HepG2 (cell line): ENCODE data around the gene BPHL. TPM values are rescaled to one million over a fixed set of nuclear protein-coding genes. Genes with fewer than 3 reads are reported as not detected.

ENCODE experiments used
- ATF2 ChIP-seq: sonication (generic); formaldehyde crosslinking; IDR thresholded peaks from 2 replicates; pipeline ENCODE4 v1.4.0; 2020; ENCODE audit warnings: missing genetic modification reagents
- JDP2 ChIP-seq: sonication (generic); formaldehyde crosslinking; IDR thresholded peaks from 2 replicates; pipeline ENCODE4 v1.8.1; 2022; ENCODE audit warnings: missing genetic modification reagents, borderline replicate concordance
- PLSCR1 ChIP-seq: sonication (generic); formaldehyde crosslinking; IDR thresholded peaks from 2 replicates; pipeline ENCODE4 v1.5.0; 2020; ENCODE audit warnings: missing genetic modification reagents, mild to moderate bottlenecking, borderline replicate concordance
- SP5 ChIP-seq: IDR thresholded peaks from 2 replicates; pipeline ENCODE4 v1.6.1; 2016; ENCODE audit warnings: low read depth, borderline replicate concordance
- TBX2 ChIP-seq: sonication (generic); formaldehyde crosslinking; IDR thresholded peaks from 2 replicates; pipeline ENCODE4 v1.5.0; 2020; ENCODE audit warnings: missing genetic modification reagents, mild to moderate bottlenecking, borderline replicate concordance
- U2AF2 ChIP-seq: fragments of 200-400 bp; formaldehyde crosslinking; IDR thresholded peaks from 2 replicates; pipeline ENCODE4 v1.6.1; 2017; ENCODE audit warnings: low read depth, mild to moderate bottlenecking, low read length
- ZBED4 ChIP-seq: sonication (generic); formaldehyde crosslinking; IDR thresholded peaks from 2 replicates; pipeline ENCODE4 v1.4.0; 2020; ENCODE audit warnings: missing genetic modification reagents, borderline replicate concordance
- ZBTB34 ChIP-seq: sonication (generic); formaldehyde crosslinking; IDR thresholded peaks from 2 replicates; pipeline ENCODE4 v1.8.0; 2022; ENCODE audit warnings: mild to moderate bottlenecking, missing genetic modification reagents
- ZIK1 ChIP-seq: sonication (generic); formaldehyde crosslinking; IDR thresholded peaks from 2 replicates; pipeline ENCODE4 v1.5.0; 2020; ENCODE audit warnings: mild to moderate bottlenecking, low read depth, missing genetic modification reagents, borderline replicate concordance
- ZNF12 ChIP-seq: sonication (generic); formaldehyde crosslinking; IDR thresholded peaks from 2 replicates; pipeline ENCODE4 v1.5.0; 2020; ENCODE audit warnings: missing genetic modification reagents
- ZNF232 ChIP-seq: sonication (generic); formaldehyde crosslinking; IDR thresholded peaks from 2 replicates; pipeline ENCODE4 v1.4.0; 2020; ENCODE audit warnings: missing genetic modification reagents, borderline replicate concordance
- ZNF598 ChIP-seq: sonication (generic); formaldehyde crosslinking; IDR thresholded peaks from 2 replicates; pipeline ENCODE4 v1.5.1; 2020; ENCODE audit warnings: mild to moderate bottlenecking, missing genetic modification reagents, borderline replicate concordance
- ZNF710 ChIP-seq: sonication (generic); formaldehyde crosslinking; IDR thresholded peaks from 2 replicates; pipeline ENCODE4 v1.5.0; 2020; ENCODE audit warnings: mild to moderate bottlenecking, missing genetic modification reagents, borderline replicate concordance
- polyA plus RNA-seq, 8 experiments: library from polyadenylated mRNA; depleted of rRNA in 3 of 8; stranded (reverse) in 7 of 8; unstranded in 1 of 8; fragments of >200 nt; fragmentation: Illumina TruSeq in 4 of 8; extraction: Trizol in 4 of 8; gene quantifications; 2 replicates each; pipeline versions ENCODE4 v1.2.1 to v1.2.3, GENCODE V29; 2011 to 2016; ENCODE audit warnings: low read depth in 4 of 8, missing spikeins in 1 of 8, mixed read lengths in 1 of 8; ENCODE audit not compliant: insufficient read depth in 1 of 8
- total RNA-seq, 5 experiments: library from RNA; depleted of rRNA; stranded (reverse); fragments of >200 nt; fragmentation: Illumina TruSeq; extraction: Trizol; gene quantifications; 2 replicates each; pipeline ENCODE4 v1.2.3, GENCODE V29; 2016; ENCODE audit warnings: low read depth in 1 of 5
- TF ChIP-seq, protein P1 (sequence below): sonication (generic); formaldehyde crosslinking; IDR thresholded peaks from 2 replicates; pipeline ENCODE4 v1.4.0; 2020; ENCODE audit warnings: missing genetic modification reagents; ENCODE audit errors: not compliant biosample characterization
- TF ChIP-seq, protein P2 (sequence below): IDR thresholded peaks from 2 replicates; pipeline ENCODE4 v1.6.1; 2016; ENCODE audit warnings: missing compliant biosample characterization, missing genetic modification reagents, borderline replicate concordance

Gene BPHL
- total and polyA plus RNA-seq, 2 of the 13 experiments (the other 11 are each of a cell fraction or from before 2014, with no cell fraction given): 37.8 to 39.5 TPM

DNA sequence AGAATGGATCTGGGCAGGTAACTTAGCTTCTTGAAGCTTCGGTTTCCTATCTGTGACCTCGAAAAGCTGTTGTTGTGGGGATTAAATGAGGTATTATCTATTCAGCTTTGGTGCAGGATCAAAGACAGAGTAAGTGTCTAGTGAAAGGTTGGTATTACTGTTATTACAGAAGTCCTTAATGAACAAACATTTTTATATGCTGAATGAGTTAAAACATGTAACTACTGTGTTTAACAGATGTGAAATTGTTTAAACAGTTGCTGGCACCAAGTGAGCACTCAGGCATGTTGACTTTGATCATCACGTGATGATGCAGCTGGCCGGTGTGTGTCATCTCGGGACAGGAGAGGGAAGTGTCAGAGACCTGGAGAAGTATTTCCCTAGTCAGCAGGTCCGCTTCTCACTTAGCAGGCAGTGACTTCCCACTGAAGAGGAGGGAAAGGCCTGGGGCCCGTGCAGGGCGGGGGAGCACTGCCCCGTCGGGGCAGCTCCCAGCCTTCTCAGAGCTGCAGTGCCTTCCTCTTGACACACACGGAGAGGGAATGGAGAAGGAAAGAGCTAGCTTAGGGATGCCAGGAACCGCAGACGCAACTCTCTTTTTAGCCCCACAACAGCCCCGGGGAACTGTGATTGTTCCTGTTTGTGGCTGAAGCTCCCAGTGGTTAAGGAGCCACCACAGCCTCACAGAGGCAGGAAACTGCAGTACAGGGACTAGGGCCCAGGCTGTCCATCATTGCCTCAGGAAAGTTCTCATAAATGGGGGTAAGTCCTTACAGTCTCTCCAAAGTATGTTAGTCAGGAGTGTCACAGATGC is 20.8 kb downstream of the BPHL start (continued):
- TF ChIP-seq ZBED4 (CRISPR knock-in tag) (peak; percentile 68; the same call in 1 of the 2 replicates), TBX2 (CRISPR knock-in tag) (peak; percentile 98), U2AF2 (no peak), ZNF710 (CRISPR knock-in tag) (peak; percentile 42; the same call in 1 of the 2 replicates), ZNF598 (peak; percentile 85), SP5 (CRISPR knock-in tag) (peak; percentile 68), PLSCR1 (CRISPR knock-in tag) (no peak), ZNF232 (CRISPR knock-in tag) (peak; percentile 63; the same call in 1 of the 2 replicates), JDP2 (CRISPR knock-in tag) (no peak), ZBTB34 (CRISPR knock-in tag) (peak; percentile 63; the same call in 1 of the 2 replicates), ATF2 (peak; percentile 92), ZIK1 (no peak), ZNF12 (CRISPR knock-in tag) (peak; percentile 74)
- TF ChIP-seq, protein P1, sequence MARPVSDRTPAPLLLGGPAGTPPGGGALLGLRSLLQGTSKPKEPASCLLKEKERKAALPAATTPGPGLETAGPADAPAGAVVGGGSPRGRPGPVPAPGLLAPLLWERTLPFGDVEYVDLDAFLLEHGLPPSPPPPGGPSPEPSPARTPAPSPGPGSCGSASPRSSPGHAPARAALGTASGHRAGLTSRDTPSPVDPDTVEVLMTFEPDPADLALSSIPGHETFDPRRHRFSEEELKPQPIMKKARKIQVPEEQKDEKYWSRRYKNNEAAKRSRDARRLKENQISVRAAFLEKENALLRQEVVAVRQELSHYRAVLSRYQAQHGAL: no peak
- TF ChIP-seq, protein P2, sequence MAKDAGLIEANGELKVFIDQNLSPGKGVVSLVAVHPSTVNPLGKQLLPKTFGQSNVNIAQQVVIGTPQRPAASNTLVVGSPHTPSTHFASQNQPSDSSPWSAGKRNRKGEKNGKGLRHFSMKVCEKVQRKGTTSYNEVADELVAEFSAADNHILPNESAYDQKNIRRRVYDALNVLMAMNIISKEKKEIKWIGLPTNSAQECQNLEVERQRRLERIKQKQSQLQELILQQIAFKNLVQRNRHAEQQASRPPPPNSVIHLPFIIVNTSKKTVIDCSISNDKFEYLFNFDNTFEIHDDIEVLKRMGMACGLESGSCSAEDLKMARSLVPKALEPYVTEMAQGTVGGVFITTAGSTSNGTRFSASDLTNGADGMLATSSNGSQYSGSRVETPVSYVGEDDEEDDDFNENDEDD (CRISPR knock-in tag): peak; percentile 68; the same call in 1 of the 2 replicates
